Esophagus mucosa (tissue), 1 donor: ENCODE results near the gene STK32B. TPM values are rescaled to one million over a fixed set of nuclear protein-coding genes. Genes with fewer than 3 reads are reported as not detected.
"Not testable (repeated sequence)": the region's sequence is repeated elsewhere in the genome, so short reads cannot be mapped to it uniquely, and the experiment has no call there.

Experiments
- ATAC-seq: fragments of 200-7000 bp; cut with Tn5 transposase; one replicate; pipeline ENCODE4 v1.9.1; 2020
- total RNA-seq: library from RNA; stranded (reverse); gene quantifications from one replicate; pipeline ENCODE4 v1.2.4, GENCODE V29; 2023
- donor health status: DM: yes; HTN: yes; CAD: no.

The STK32B gene
- total RNA-seq, 1 donor from 2014 or later: 0.28 TPM

DNA sequence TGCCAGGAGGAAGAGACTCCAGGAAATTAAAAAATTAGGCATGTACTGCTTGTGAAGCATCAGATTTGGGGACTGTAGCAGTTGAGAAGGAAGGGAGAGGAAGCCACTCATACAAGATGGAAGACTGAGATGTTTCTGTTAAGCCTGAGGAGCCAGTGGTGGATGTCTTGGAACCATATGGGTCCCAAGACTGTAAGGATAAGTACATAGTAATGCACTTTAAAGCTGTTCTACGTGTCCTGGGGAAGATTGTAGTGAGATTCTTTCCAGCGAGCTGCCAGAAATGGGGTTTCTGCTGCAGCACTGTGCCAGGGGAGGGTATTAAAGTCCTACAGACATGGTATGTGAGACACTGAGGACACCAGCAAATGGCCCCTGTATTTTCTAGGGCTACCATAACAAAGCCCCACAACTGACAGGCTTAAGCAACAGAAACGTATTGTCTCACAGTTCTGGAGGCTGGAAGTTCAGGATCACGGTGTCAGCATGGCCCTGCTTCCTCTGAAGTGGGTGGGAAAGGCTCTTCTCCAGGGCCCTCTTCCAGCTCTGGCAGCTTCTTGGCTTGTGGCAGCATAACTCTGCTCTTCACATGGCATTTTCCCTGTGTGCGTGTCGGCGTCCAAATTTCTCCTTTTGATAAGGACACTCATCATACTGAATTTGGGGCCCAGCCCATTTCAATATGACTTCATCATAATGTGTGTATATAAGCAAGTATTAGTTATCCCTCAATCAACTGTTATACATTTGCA lies 352.6 kb downstream of the STK32B start:
- no peak for ATAC-seq

- no peak for ATAC-seq
Measured at GRCh38 chr4:5409237-5409636, 358.0 kb downstream of the STK32B start.

GRCh38 chr4:5409972-5410618 lies 358.8 kb downstream of the STK32B start:
- no peak for ATAC-seq

DNA sequence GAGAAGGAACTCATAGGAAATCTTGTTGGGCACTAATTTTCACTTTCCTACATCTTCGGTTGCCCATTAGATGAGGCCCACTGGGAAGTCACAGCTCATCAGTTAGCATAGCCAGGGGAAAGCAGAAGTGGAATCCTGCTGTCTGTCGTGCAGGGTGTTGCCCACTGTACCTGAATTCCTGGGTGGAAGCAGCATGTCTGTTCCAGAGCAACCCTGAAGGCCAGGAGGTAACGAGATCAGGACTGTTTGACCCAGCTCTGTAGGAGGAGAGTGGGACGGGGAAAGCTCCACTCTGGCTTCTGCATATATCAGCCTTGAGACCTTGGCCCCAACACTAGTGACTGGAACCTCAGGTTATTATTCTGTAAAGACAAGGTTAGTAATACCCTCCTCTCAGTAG lies 361.0 kb downstream of the STK32B start:
- ATAC-seq: no peak

DNA sequence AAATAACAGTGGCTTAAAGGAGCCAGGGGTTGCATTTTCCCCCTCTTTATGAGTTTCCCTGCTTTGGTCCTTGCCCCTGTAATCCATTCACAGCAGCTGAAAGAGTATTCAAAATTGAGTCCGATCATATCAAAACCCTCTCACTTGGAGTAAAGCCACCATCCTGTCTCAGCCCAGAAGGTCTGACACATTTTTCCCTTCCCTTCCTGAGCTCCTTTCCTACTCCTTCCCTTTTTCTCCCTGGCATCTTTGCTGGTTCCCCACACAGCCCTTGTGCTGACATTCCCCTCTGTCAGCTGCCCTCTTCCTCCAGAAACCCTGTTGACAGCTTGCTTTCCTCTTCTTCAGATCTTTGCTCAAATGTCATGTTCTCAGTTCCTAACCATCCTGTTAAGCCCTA lies 361.5 kb downstream of the STK32B start:
- ATAC-seq: no peak

- ATAC-seq: no peak
Measured at GRCh38 chr4:5416637-5417036, 365.4 kb downstream of the STK32B start.

DNA sequence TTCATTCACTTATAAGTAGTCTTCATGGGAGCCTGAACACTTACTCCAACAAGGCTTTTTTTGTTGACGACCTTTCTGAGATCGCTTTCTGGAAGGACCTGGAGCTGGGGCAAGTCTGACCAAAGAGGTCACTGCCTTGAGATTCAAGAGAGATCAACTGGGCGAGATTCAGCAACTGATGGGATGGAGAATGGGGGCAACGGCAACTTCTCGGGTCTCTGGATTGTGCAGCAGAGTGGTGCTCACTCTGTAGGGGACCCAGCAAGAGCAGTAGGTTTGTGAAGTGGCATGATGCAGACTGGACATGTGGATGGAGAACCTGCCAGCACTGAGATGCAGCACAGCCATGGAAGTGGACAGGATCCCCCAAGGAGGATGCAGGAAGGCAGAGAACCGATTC lies 369.0 kb downstream of the STK32B start:
- ATAC-seq: no peak

- ATAC-seq: no peak
Measured at GRCh38 chr4:5421416-5421815, 370.1 kb downstream of the STK32B start.

GRCh38 chr4:5422195-5422594 lies 370.9 kb downstream of the STK32B start:
- ATAC-seq: no peak

DNA sequence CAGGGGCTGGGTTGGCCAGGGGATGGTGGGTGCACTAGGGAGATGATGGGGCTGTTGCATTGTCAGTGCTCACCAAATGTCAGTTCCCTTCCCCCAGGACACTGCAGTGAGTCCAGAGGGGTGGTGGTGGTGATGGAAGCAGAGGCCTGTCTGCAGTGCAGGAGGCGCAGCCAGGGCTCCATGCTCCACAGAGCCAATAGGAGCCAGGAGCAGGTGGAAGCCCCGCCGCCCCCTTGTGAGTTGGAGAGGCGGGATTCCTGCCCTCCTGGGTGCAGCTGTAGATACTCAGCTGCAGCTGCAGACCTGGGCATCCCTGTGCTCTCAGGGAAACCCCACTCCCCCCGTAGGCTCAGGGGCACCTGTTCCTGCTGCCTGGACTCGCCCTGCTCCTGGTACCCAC lies 372.4 kb downstream of the STK32B start:
- ATAC-seq: no peak

DNA sequence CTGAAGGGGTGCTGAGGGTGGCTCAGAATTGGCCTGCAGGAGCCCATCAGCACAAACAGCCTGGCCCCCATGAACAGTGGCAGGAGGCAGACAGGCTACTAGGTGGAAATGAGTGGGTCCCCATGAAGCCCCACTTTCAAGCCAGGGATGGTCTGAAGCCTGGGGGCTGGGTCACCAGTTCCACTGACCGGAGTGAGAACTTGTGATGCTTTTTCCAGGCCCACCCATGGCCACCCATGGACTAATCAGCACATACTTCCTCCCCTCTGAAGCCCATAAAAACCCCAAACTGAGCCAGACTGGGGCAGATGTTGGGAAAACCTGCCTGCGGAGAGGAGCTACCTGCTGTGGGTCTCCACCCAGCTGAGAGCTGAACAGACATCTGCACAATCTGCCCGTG lies 372.9 kb downstream of the STK32B start:
- no peak for ATAC-seq

- ATAC-seq: no peak
Measured at GRCh38 chr4:5424901-5425300, 373.6 kb downstream of the STK32B start.

GRCh38 chr4:5429747-5430146 lies 378.5 kb downstream of the STK32B start:
- ATAC-seq: no peak

- no peak for ATAC-seq
Measured at GRCh38 chr4:5433196-5433595, 381.9 kb downstream of the STK32B start.

DNA sequence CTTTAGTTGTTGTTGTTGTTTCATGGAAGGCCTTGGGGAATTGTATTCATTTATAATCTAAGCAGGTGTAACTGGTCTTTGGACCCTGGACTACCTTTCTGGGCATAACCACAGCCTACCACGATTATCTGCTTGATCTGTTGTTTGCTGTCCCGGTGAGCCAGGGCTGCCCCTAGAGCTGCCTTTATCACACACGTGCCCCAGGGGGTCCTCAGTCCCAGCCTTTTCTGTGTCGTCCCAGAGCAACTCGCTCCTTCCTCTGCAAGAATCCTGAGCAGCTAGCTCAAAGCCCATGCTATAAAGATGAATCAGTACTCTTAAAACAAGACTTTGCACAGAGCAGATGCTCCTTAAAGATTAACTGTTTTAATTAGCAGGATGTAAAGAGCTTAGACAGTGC lies 383.9 kb downstream of the STK32B start:
- no peak for ATAC-seq

DNA sequence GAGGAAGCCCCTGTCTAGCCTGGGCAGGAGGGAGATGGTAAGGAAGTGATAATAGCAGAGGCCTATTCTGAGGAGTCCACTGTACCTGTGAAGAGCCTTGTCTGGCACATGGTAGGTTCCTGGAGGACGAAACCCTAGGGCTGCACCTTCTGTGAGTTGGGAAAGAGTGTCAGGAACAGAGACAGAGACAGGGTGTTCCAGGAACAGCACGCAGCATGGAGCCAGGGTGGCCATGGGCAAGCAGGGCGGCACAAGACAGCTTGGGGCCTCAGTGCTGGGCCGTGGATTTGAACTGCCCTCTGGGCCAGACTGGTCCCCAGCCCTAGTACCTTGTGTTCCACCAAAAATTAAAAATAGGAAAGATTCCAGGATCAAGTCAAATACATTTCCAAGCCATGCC lies 384.5 kb downstream of the STK32B start:
- ATAC-seq: no peak

DNA sequence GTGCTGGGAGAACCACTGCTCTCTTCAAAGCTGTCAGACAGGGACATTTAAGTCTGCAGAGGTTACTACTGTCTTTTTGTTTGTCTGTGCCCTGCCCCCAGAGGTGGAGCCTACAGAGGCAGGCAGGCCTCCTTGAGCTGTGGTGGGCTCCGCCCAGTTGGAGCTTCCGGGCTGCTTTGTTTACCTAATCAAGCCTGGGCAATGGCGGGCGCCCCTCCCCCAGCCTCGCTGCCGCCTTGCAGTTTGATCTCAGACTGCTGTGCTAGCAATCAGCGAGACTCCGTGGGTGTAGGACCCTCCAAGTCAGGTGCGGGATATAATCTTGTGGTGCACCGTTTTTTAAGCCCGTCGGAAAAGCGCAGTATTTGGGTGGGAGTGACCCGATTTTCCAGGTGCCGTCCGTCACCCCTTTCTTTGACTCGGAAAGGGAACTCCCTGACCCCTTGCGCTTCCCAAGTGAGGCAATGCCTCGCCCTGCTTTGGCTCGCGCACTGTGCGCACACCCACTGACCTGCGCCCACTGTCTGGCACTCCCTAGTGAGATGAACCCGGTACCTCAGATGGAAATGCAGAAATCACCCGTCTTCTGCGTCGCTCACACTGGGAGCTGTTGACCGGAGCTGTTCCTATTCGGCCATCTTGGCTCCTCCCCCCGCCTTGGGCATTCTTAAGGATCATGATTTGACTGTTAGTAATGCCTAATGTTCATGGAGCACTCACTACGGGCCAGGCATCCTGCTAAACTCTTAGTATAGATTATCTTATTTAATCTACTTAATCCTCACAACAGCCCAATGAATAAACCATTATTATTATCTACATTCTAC lies 392.9 kb downstream of the STK32B start:
- ATAC-seq: not testable (repeated sequence)

GRCh38 chr4:5444918-5445517 lies 393.7 kb downstream of the STK32B start:
- ATAC-seq: no peak

GRCh38 chr4:5446595-5447226 lies 395.4 kb downstream of the STK32B start:
- ATAC-seq: no peak

GRCh38 chr4:5447755-5448154 lies 396.5 kb downstream of the STK32B start:
- ATAC-seq: no peak

DNA sequence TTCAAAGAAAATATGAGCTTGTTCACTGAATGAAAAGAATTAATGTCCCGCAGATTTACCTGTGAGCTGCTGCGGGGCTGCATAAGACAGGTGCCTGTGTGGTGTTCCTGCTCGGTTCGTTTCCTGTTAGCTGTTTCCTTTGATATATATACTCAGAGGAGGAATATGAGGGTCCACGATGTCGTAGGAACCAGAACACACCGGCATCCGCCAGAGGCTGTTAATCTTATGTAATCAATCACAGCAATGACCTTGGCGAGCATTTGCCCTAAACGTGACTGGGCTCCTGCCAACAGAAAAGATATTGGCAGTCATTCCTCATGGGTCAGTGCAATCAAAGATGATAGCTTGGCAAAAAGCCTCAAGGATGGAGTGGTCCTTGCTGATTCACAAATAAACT lies 396.9 kb downstream of the STK32B start:
- no peak for ATAC-seq

DNA sequence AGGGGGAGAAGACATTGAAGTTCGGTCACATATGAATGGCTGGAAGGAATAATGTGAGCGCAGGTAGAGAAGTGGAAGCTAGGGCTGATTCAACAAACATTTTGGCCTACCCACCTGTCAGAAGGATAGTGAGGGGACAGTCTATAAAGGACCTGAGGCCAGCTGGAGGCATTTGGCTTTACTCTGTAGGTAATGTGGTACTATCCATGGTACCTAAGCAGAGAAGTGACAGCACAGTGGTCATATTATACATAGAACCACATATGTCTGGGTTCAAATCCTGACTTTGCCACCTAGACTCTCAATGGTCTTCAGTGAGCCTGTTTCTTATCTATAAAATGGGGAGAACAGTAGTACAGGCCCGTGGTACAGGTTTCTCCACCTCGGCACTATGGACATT lies 400.0 kb downstream of the STK32B start:
- no peak for ATAC-seq

- ATAC-seq: no peak
Measured at GRCh38 chr4:5452156-5452555, 400.9 kb downstream of the STK32B start.
